HepG2 (cell line): ENCODE measurements around the gene YIF1B. TPM values are rescaled to one million over a fixed set of nuclear protein-coding genes. Genes with fewer than 3 reads are reported as not detected.

ENCODE experiments used
- ATAC-seq: fragments of 200-7000 bp; cut with Tn5 transposase; 3 replicates; pipeline ENCODE4 v1.9.1; 2020; ENCODE audit warnings: mild to moderate bottlenecking, moderate library complexity
- BruUV-seq: library from RNA; stranded (reverse); fragments of 400-500 nt; replicated peaks from 2 replicates; lab custom pipeline; 2021; lab: Mats Ljungman, UMichigan
- CTCF ChIA-PET: fragments of 300-600 bp; formaldehyde crosslinking; extraction: SDS; loops from one replicate; lab custom pipeline; 2021; ENCODE audit warnings: low total read pairs, inconsistent platforms, low intra/inter-chr PET ratio; lab: Yijun Ruan, JAX
- POLR2A ChIA-PET: fragments of 350-600 bp; sonication (Branson Sonifier 250); formaldehyde crosslinking; loops from one replicate; lab custom pipeline; 2020; ENCODE audit warnings: antibody characterized with exemption, inconsistent platforms; lab: Yijun Ruan, JAX
- DNase-seq: peaks from one replicate; pipeline ENCODE4 v3.0.0-alpha.2; 2015; ENCODE audit warnings: low spot score
- FAIRE-seq: peaks from 3 replicates; lab custom pipeline; 2011; peaks lifted over from hg19 to GRCh38; lab: Jason Lieb, UNC
- H2AFZ ChIP-seq: one replicate; pipeline ENCODE4 v1.6.1; 2011; ENCODE audit warnings: low read length, inconsistent platforms
- H3K27ac ChIP-seq: fragments of 300-600 bp; 3 replicates; pipeline ENCODE4 v1.8.0; 2011; ENCODE audit warnings: mixed run types, mild to moderate bottlenecking, mixed read lengths, low read length, inconsistent platforms; ENCODE audit not compliant: insufficient read depth; ENCODE audit errors: extremely low read length
- H3K27me3 ChIP-seq, 2 experiments: fragments of 200-600 bp in 1 of 2; 2 replicates in 1 of 2; 3 replicates in 1 of 2; pipeline versions ENCODE4 v1.6.0 to v1.8.0; 2011; ENCODE audit warnings: low read length in 2 of 2, mild to moderate bottlenecking in 2 of 2, moderate library complexity in 2 of 2, inconsistent platforms in 1 of 2; ENCODE audit not compliant: insufficient read depth in 2 of 2, control insufficient read depth in 1 of 2
- H3K36me3 ChIP-seq, 2 experiments: fragments of 200-600 bp in 1 of 2; replicated peaks in 1 of 2; 2 replicates in 1 of 2; 3 replicates in 1 of 2; pipeline versions ENCODE4 v1.5.1 to v1.8.0; 2011; ENCODE audit warnings: low read length in 2 of 2, inconsistent platforms in 1 of 2; ENCODE audit not compliant: insufficient read depth in 2 of 2, control insufficient read depth in 1 of 2
- H3K4me1 ChIP-seq: 2 replicates; pipeline ENCODE4 v1.5.1; 2012; ENCODE audit warnings: low read length, inconsistent platforms; ENCODE audit not compliant: insufficient read depth
- H3K4me2 ChIP-seq: 2 replicates; pipeline ENCODE4 v1.6.0; 2011; ENCODE audit warnings: low read depth, low read length, inconsistent platforms
- H3K4me3 ChIP-seq, 3 experiments: fragments of 200-600 bp in 1 of 3; sonication (generic), shearing (Covaris generic) in 1 of 3; replicated peaks in 1 of 3; 2 replicates each; pipeline ENCODE4 v1.5.1; 2011 to 2016; ENCODE audit warnings: low read length in 3 of 3, inconsistent platforms in 2 of 3, low read depth in 2 of 3, mild to moderate bottlenecking in 2 of 3, control low read depth in 1 of 3, mixed read lengths in 1 of 3; ENCODE audit not compliant: insufficient read depth in 1 of 3
- H3K79me2 ChIP-seq: one replicate; pipeline ENCODE4 v1.6.1; 2011; ENCODE audit warnings: low read length, inconsistent platforms; ENCODE audit not compliant: insufficient read depth
- H3K9ac ChIP-seq: 2 replicates; pipeline ENCODE4 v1.6.0; 2011; ENCODE audit warnings: mild to moderate bottlenecking, low read depth, low read length, inconsistent platforms; ENCODE audit not compliant: insufficient read depth
- H3K9me3 ChIP-seq: 2 replicates; pipeline ENCODE4 v1.5.1; 2012; ENCODE audit warnings: mild to moderate bottlenecking, low read length
- H4K20me1 ChIP-seq: 2 replicates; pipeline ENCODE4 v1.6.0; 2011; ENCODE audit warnings: inconsistent platforms, mild to moderate bottlenecking, low read length, moderate library complexity; ENCODE audit not compliant: insufficient read depth
- CBFB ChIP-seq: sonication (generic); formaldehyde crosslinking; IDR thresholded peaks from 2 replicates; pipeline ENCODE4 v1.4.0; 2020; ENCODE audit warnings: missing genetic modification reagents
- HOXA9 ChIP-seq: sonication (generic); formaldehyde crosslinking; IDR thresholded peaks from 2 replicates; pipeline ENCODE4 v1.8.1; 2022; ENCODE audit warnings: missing genetic modification reagents, mild to moderate bottlenecking, moderate library complexity, borderline replicate concordance
- PAWR ChIP-seq: sonication (generic); formaldehyde crosslinking; IDR thresholded peaks from 2 replicates; pipeline ENCODE4 v1.4.0; 2020; ENCODE audit warnings: missing genetic modification reagents, mild to moderate bottlenecking, borderline replicate concordance
- SATB2 ChIP-seq: sonication (generic); formaldehyde crosslinking; IDR thresholded peaks from 2 replicates; pipeline ENCODE4 v1.5.0; 2020; ENCODE audit warnings: missing genetic modification reagents
- SNAPC2 ChIP-seq: sonication (generic); formaldehyde crosslinking; IDR thresholded peaks from 2 replicates; pipeline ENCODE4 v1.8.1; 2022; ENCODE audit warnings: mild to moderate bottlenecking, missing genetic modification reagents
- TCF7 ChIP-seq: sonication (generic); IDR thresholded peaks from 2 replicates; pipeline ENCODE4 v1.6.1; 2016; ENCODE audit warnings: antibody characterized with exemption, low read depth
- ZFP36L2 ChIP-seq: sonication (generic); formaldehyde crosslinking; IDR thresholded peaks from 2 replicates; pipeline ENCODE4 v1.4.0; 2020; ENCODE audit warnings: missing genetic modification reagents
- ZNF143 ChIP-seq: sonication (generic); formaldehyde crosslinking; IDR thresholded peaks from 2 replicates; pipeline ENCODE4 v1.4.0; 2020; ENCODE audit warnings: missing genetic modification reagents
- ZNF383 ChIP-seq: sonication (generic); formaldehyde crosslinking; IDR thresholded peaks from 2 replicates; pipeline ENCODE4 v1.4.0; 2020; ENCODE audit warnings: missing genetic modification reagents, mild to moderate bottlenecking, borderline replicate concordance
- ZNF652 ChIP-seq: IDR thresholded peaks from 2 replicates; pipeline ENCODE4 v1.6.1; 2016; ENCODE audit warnings: low read depth, borderline replicate concordance
- ZSCAN20 ChIP-seq: sonication (generic); formaldehyde crosslinking; IDR thresholded peaks from 2 replicates; pipeline ENCODE4 v1.4.0; 2020; ENCODE audit warnings: missing genetic modification reagents, mild to moderate bottlenecking, borderline replicate concordance
- ZSCAN25 ChIP-seq: sonication (generic); formaldehyde crosslinking; IDR thresholded peaks from 2 replicates; pipeline ENCODE4 v1.8.0; 2022; ENCODE audit warnings: mild to moderate bottlenecking, missing genetic modification reagents
- WGBS: methylation state at CpG from one replicate; pipeline ENCODE4 v1.1.6; 2017; ENCODE audit warnings: low lambda C conversion rate; 5-methylcytosine and 5-hydroxymethylcytosine counted together
- in situ Hi-C: cut with HindIII; loops from 2 replicates; pipeline ENCODE4 v1.10.0; 2017; ENCODE audit warnings: low pct_unique_long_range_greater_than_20kb; ENCODE audit not compliant: extremely low pct_ligation_motif_present
- intact Hi-C: fragments of 100-400 bp; cut with micrococcal nuclease; formaldehyde crosslinking; loops from one replicate; pipeline ENCODE4 v1.10.0; 2022; ENCODE audit not compliant: unreplicated experiment
- polyA plus RNA-seq, 8 experiments: library from polyadenylated mRNA; depleted of rRNA in 3 of 8; stranded (reverse) in 7 of 8; unstranded in 1 of 8; fragments of >200 nt; fragmentation: Illumina TruSeq in 4 of 8; extraction: Trizol in 4 of 8; gene quantifications; 2 replicates each; pipeline versions ENCODE4 v1.2.1 to v1.2.3, GENCODE V29; 2011 to 2016; ENCODE audit warnings: low read depth in 4 of 8, missing spikeins in 1 of 8, mixed read lengths in 1 of 8; ENCODE audit not compliant: insufficient read depth in 1 of 8
- total RNA-seq, 5 experiments: library from RNA; depleted of rRNA; stranded (reverse); fragments of >200 nt; fragmentation: Illumina TruSeq; extraction: Trizol; gene quantifications; 2 replicates each; pipeline ENCODE4 v1.2.3, GENCODE V29; 2016; ENCODE audit warnings: low read depth in 1 of 5
- TF ChIP-seq, protein P1 (sequence below): IDR thresholded peaks from 2 replicates; pipeline ENCODE4 v1.6.1; 2016; ENCODE audit warnings: low read depth, borderline replicate concordance
- TF ChIP-seq, protein P2 (sequence below): sonication (generic); formaldehyde crosslinking; IDR thresholded peaks from 2 replicates; pipeline ENCODE4 v1.5.0; 2020; ENCODE audit warnings: missing genetic modification reagents, mild to moderate bottlenecking, borderline replicate concordance
- TF ChIP-seq, protein P3 (sequence below): sonication (generic); formaldehyde crosslinking; IDR thresholded peaks from 2 replicates; pipeline ENCODE4 v1.4.0; 2020; ENCODE audit warnings: missing genetic modification reagents
- TF ChIP-seq, protein P4 (sequence below): fragments of 450-650 bp; IDR thresholded peaks from 2 replicates; pipeline ENCODE4 v1.6.1; 2016

Gene YIF1B
- total and polyA plus RNA-seq, 2 of the 13 experiments (the other 11 are each of a cell fraction or from before 2014, with no cell fraction given) = 41.4 to 85.2 TPM

DNA sequence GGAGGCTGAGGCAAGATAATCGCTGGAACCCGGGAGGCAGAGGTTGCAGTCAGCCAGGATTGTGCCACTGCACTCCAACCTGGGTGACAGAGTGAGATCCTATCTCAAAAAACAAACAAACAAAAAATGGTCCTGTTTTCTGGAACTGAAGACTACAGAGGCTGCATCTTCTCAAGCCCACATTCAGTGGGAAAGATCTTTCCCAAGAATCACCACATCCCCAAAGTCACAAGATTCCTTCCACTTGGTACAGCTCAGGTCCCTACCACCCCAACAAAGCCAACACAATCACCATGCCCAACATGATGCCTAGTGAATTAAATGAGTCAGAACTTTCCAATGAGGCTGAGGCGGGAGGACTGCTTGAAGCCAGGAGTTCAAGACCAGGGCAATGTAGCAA is 35.1 kb upstream of the YIF1B start:
- FAIRE-seq (no peak), ATAC-seq (no peak), DNase-seq (no peak)
- BruUV-seq = no TSS peak
- Histone ChIP-seq H3K4me2 (no peak overlapping the region), H3K27ac (no peak overlapping the region), H3K36me3 (no peaks in the 10 kb centered on the region), H3K9ac (no peak overlapping the region), H3K27me3 (peaks cover 3 to 9% of the 10 kb centered on the region in 2 experiments; a peak in 3 of 5 replicates), H2AFZ (no peak overlapping the region), H3K4me1 (no peaks in the 10 kb centered on the region), H4K20me1 (no peaks in the 10 kb centered on the region), H3K9me3 (no peaks in the 10 kb centered on the region), H3K4me3 (no peak overlapping the region), H3K79me2 (no peaks in the 10 kb centered on the region)
- intact Hi-C loops (no loop called here), in situ Hi-C loops (no loop called here)
- ChIA-PET CTCF (no interaction called here), POLR2A (no interaction called here)
- WGBS = 37% methylated on average over 3 of the region's 3 CpGs
- TF ChIP-seq, protein P1, sequence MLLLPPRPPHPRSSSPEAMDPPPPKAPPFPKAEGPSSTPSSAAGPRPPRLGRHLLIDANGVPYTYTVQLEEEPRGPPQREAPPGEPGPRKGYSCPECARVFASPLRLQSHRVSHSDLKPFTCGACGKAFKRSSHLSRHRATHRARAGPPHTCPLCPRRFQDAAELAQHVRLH (CRISPR knock-in tag) = no peak
- TF ChIP-seq CBFB (CRISPR knock-in tag) = no peak
- TF ChIP-seq ZNF652 (CRISPR knock-in tag) = no peak
- no peak for TF ChIP-seq HOXA9
- no peak for TF ChIP-seq ZSCAN25 (CRISPR knock-in tag)
- TF ChIP-seq, protein P2, sequence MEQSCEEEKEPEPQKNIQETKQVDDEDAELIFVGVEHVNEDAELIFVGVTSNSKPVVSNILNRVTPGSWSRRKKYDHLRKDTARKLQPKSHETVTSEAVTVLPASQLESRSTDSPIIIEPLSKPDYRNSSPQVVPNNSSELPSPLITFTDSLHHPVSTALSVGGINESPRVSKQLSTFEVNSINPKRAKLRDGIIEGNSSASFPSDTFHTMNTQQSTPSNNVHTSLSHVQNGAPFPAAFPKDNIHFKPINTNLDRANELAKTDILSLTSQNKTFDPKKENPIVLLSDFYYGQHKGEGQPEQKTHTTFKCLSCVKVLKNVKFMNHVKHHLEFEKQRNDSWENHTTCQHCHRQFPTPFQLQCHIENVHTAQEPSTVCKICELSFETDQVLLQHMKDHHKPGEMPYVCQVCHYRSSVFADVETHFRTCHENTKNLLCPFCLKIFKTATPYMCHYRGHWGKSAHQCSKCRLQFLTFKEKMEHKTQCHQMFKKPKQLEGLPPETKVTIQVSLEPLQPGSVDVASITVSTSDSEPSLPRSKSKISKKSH (CRISPR knock-in tag) = no peak
- no peak for TF ChIP-seq ZSCAN20 (CRISPR knock-in tag)
- no peak for TF ChIP-seq SATB2 (CRISPR knock-in tag)
- TF ChIP-seq, protein P3, sequence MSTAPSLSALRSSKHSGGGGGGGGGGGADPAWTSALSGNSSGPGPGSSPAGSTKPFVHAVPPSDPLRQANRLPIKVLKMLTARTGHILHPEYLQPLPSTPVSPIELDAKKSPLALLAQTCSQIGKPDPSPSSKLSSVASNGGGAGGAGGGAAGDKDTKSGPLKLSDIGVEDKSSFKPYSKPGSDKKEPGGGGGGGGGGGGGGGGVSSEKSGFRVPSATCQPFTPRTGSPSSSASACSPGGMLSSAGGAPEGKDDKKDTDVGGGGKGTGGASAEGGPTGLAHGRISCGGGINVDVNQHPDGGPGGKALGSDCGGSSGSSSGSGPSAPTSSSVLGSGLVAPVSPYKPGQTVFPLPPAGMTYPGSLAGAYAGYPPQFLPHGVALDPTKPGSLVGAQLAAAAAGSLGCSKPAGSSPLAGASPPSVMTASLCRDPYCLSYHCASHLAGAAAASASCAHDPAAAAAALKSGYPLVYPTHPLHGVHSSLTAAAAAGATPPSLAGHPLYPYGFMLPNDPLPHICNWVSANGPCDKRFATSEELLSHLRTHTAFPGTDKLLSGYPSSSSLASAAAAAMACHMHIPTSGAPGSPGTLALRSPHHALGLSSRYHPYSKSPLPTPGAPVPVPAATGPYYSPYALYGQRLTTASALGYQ (CRISPR knock-in tag) = no peak
- TF ChIP-seq PAWR (CRISPR knock-in tag) = no peak
- TF ChIP-seq TCF7 = no peak
- TF ChIP-seq ZFP36L2 = no peak
- TF ChIP-seq SNAPC2 = no peak
- TF ChIP-seq ZNF143 = no peak
- TF ChIP-seq, protein P4, sequence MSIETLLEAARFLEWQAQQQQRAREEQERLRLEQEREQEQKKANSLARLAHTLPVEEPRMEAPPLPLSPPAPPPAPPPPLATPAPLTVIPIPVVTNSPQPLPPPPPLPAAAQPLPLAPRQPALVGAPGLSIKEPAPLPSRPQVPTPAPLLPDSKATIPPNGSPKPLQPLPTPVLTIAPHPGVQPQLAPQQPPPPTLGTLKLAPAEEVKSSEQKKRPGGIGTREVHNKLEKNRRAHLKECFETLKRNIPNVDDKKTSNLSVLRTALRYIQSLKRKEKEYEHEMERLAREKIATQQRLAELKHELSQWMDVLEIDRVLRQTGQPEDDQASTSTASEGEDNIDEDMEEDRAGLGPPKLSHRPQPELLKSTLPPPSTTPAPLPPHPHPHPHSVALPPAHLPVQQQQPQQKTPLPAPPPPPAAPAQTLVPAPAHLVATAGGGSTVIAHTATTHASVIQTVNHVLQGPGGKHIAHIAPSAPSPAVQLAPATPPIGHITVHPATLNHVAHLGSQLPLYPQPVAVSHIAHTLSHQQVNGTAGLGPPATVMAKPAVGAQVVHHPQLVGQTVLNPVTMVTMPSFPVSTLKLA = no peak
- TF ChIP-seq ZNF383 = no peak
